Measurements from ENCODE around the gene STXBP3. TPM values are rescaled to one million over a fixed set of nuclear protein-coding genes. Genes with fewer than 3 reads are reported as not detected.

STXBP3 gene
- total RNA-seq, 2 donors from 2014 or later, result 56.4 to 61.8 TPM

DNA sequence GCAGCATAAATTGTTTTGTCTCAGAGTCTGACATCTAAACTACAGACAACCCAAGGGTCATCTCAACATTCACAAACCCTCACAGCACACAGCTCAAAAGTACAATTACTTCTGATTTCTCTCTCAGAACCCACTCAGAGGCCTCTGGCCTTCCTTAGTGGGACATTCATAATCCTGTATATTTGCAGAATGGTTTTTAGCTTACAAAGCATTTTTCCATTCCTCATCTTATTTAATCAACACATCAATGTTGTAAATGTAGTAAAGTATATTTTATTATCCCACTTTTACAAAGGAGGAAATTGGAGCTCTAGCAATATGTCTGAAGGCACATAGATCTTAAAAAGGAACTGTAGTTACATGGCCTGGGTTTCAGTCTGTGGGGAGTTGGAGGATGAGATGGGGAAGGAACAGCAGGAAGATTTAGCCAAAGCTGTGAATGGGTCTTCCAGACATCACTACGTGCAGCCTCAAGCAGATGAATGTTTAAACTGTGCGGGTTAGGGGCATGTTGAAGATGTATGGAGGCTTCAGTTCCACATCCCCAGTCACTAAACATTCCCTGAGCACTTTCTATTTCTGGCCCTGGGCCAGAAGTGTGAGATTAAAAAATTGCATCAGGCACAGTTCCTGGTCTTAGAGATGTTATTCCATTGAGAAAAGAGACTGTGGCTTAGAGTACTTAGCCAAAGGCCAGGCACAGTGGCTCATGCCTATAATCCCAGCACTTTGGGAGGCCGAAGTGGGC is 97.1 kb downstream of the STXBP3 start:
- H3K9me3 ChIP-seq (ENCODE audit: control insufficient read depth, low read length, poor library complexity, severe bottlenecking), result no peaks in the 10 kb centered on the region
- Mint-ChIP-seq H3K4me1 (peaks cover 2% of the 10 kb centered on the region), H3K27ac (no peak overlapping the region), H3K36me3 (ENCODE audit: low read depth) (peaks cover 4% of the 10 kb centered on the region), H3K27me3 (no peaks in the 10 kb centered on the region), H3K4me3 (no peak overlapping the region)
- ATAC-seq, result no peak
- no peak for DNase-seq

DNA sequence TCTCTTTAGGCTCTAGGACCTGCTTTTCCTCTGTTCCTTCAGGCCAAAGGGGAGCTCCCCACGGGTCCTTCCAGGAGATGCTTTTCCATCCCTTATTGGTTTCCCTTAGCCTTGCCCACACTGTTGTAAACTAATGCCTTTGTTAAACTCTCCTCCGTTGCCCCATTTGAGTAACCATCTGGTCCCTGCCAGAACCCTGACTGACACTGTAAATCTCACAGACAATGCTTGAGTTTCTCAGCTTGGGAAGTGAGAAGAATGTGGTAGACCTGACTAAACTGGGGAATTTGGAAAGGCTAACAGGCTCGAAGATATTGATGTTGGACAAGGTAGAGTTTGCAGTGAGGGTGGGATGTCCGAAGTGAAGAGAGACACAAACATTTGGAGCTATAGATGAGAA is 99.0 kb downstream of the STXBP3 start:
- Mint-ChIP-seq H3K4me3 (no peak overlapping the region), H3K27me3 (peaks cover 4% of the 10 kb centered on the region), H3K4me1 (peaks cover 2% of the 10 kb centered on the region), H3K27ac (no peak overlapping the region), H3K36me3 (ENCODE audit: low read depth) (peaks cover 4% of the 10 kb centered on the region)
- DNase-seq (no peak), ATAC-seq (no peak)
- H3K9me3 ChIP-seq (ENCODE audit: control insufficient read depth, low read length, poor library complexity, severe bottlenecking), result no peaks in the 10 kb centered on the region

DNA sequence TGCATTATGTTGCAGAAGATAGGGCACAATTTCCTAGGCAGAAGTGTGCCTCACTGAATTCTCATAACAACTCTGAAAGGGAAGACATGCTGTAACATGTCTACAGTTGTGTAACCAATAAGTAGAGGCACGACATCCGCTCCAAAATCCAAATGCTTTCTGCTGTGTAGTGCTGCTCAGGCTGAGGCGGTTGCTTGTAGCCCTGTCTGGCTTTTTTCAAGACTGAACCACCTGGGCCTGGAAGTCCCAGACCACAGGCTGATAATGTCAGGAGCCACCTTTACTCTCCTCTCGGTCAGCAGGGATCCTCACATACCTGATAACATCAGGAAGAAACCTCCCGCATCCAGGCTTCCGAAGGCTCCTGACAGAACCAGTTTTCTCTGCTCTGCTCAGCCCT is 99.5 kb downstream of the STXBP3 start:
- no peak overlapping the region for H3K27ac Mint-ChIP-seq
- peaks cover 9% of the 10 kb centered on the region for H3K27me3 Mint-ChIP-seq
- peaks cover 2% of the 10 kb centered on the region for H3K4me1 Mint-ChIP-seq
- no peak overlapping the region for H3K4me3 Mint-ChIP-seq
- ATAC-seq, result no peak
- no peak for DNase-seq
- peaks cover 4% of the 10 kb centered on the region for H3K36me3 Mint-ChIP-seq (ENCODE audit: low read depth)
- H3K9me3 ChIP-seq (ENCODE audit: control insufficient read depth, low read length, poor library complexity, severe bottlenecking), result no peaks in the 10 kb centered on the region

GRCh38 chr1:108847494-108847893 is 101.0 kb downstream of the STXBP3 start:
- peaks cover 6% of the 10 kb centered on the region for H3K4me1 Mint-ChIP-seq
- H3K27ac Mint-ChIP-seq, result no peak overlapping the region
- peaks cover 18% of the 10 kb centered on the region for H3K27me3 Mint-ChIP-seq

DNA sequence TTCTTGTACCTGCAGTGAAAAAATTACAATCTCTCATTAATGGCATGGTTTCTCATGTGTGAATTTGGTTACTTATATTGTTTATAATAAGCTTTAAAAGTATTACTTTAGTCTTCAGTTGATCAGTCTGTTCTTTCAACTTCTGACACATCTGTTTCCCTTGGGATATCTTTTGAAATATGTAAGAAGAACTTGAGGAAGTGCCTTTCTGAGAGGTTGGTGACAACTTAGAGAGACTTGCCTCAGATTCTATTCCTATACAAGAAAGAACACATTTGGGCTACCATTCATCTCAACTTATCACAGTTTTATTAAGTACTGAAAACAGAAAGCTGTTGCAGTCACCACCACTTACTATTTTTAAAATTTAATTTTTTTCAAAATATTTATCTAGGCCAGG is 102.3 kb downstream of the STXBP3 start:
- no peak for ATAC-seq
- Mint-ChIP-seq H3K36me3 (ENCODE audit: low read depth) (peaks cover 4% of the 10 kb centered on the region), H3K4me1 (peaks cover 9% of the 10 kb centered on the region), H3K4me3 (no peak overlapping the region), H3K27me3 (peaks cover 19% of the 10 kb centered on the region), H3K27ac (no peak overlapping the region)
- DNase-seq, result no peak
- no peaks in the 10 kb centered on the region for H3K9me3 ChIP-seq (ENCODE audit: control insufficient read depth, low read length, poor library complexity, severe bottlenecking)

More at GRCh38 chr1:108847494-108847893, 101.0 kb downstream of the STXBP3 start:
- no peak for ATAC-seq
- no peaks in the 10 kb centered on the region for H3K9me3 ChIP-seq (ENCODE audit: control insufficient read depth, low read length, poor library complexity, severe bottlenecking)
- no peak for DNase-seq
- Mint-ChIP-seq H3K36me3 (ENCODE audit: low read depth) (peaks cover 4% of the 10 kb centered on the region), H3K4me3 (no peak overlapping the region)

- Mint-ChIP-seq H3K27ac (no peak overlapping the region), H3K36me3 (ENCODE audit: low read depth) (peaks cover 4% of the 10 kb centered on the region), H3K27me3 (peaks cover 28% of the 10 kb centered on the region)
Measured at GRCh38 chr1:108850929-108851328, 104.5 kb downstream of the STXBP3 start.

DNA sequence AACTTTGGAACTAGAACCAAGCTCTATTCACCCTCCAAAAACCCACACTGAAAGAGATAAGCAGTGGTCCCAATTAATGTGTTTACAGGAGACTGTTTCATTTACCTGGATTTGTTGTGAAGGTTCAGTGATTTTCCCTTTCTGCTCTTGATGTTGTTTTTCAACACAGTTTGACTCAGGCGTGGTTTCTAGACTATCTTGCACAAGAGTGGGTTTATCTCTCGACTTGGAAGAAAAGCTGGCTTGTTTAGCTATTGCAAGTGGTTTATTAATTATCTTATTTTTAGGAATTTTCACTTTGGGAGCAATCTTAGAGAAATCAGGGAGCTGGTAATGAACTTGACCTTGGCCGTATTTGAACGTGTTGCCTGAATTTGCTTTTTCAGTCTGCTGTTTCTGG is 105.1 kb downstream of the STXBP3 start:
- H3K4me3 Mint-ChIP-seq, result no peak overlapping the region
- H3K4me1 Mint-ChIP-seq, result peaks cover 9% of the 10 kb centered on the region
- DNase-seq, result no peak
- peaks cover 3% of the 10 kb centered on the region for H3K36me3 Mint-ChIP-seq (ENCODE audit: low read depth)
- H3K9me3 ChIP-seq (ENCODE audit: control insufficient read depth, low read length, poor library complexity, severe bottlenecking), result no peaks in the 10 kb centered on the region
- H3K27me3 Mint-ChIP-seq, result peaks cover 28% of the 10 kb centered on the region
- no peak for ATAC-seq
- no peak overlapping the region for H3K27ac Mint-ChIP-seq

More at GRCh38 chr1:108850929-108851328, 104.5 kb downstream of the STXBP3 start:
- H3K4me1 Mint-ChIP-seq, result peaks cover 9% of the 10 kb centered on the region
- no peak for DNase-seq
- no peak overlapping the region for H3K4me3 Mint-ChIP-seq
- no peaks in the 10 kb centered on the region for H3K9me3 ChIP-seq (ENCODE audit: control insufficient read depth, low read length, poor library complexity, severe bottlenecking)
- no peak for ATAC-seq

DNA sequence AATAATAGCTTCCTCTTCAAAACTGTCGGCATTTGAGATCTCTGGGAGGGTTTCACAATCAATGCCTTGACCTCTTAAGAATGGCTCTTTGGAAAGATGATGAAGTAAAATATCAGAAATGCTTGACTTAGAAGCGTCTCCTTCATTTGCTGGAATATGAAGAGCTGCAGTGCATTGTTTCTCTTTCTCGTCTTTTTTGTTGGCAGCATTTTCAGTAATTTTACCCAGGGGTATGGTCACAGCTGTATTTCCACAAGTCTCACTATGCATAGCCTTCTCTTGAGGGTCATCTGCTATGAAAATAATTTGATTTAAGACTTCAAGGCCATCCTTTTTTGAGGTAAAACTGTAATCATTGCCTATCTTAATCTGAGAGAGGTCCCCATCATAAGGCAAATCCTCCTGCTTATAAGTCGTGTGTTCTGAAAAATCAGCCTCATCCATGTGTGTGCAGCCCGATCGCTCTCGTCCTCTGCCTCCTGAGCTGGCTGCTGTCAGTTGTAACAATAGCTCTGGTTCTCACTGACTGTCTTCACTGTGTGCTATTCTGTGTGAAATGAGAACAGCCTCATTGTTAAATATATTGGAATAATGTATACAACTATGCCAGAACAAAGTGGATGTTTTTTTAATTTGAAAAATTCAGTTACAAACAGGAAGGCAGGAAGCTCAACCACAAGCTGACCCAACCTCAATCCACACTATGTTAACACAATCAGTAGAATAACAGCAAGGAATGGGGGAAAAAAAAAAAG is 105.9 kb downstream of the STXBP3 start:
- DNase-seq (no peak), ATAC-seq (no peak)
- peaks cover 28% of the 10 kb centered on the region for H3K27me3 Mint-ChIP-seq
- peaks cover 3% of the 10 kb centered on the region for H3K36me3 Mint-ChIP-seq (ENCODE audit: low read depth)
- no peak overlapping the region for H3K4me3 Mint-ChIP-seq
- peaks cover 9% of the 10 kb centered on the region for H3K4me1 Mint-ChIP-seq
- H3K9me3 ChIP-seq (ENCODE audit: control insufficient read depth, low read length, poor library complexity, severe bottlenecking), result no peaks in the 10 kb centered on the region
- H3K27ac Mint-ChIP-seq, result no peak overlapping the region

GRCh38 chr1:108854221-108855019 is 107.9 kb downstream of the STXBP3 start:
- DNase-seq (no peak), ATAC-seq (no peak)
- H3K36me3 Mint-ChIP-seq (ENCODE audit: low read depth), result peaks cover 3% of the 10 kb centered on the region
- peaks cover 28% of the 10 kb centered on the region for H3K27me3 Mint-ChIP-seq
- H3K27ac Mint-ChIP-seq, result no peak overlapping the region
- H3K9me3 ChIP-seq (ENCODE audit: control insufficient read depth, low read length, poor library complexity, severe bottlenecking), result no peaks in the 10 kb centered on the region
- peaks cover 7% of the 10 kb centered on the region for H3K4me1 Mint-ChIP-seq
- no peak overlapping the region for H3K4me3 Mint-ChIP-seq

DNA sequence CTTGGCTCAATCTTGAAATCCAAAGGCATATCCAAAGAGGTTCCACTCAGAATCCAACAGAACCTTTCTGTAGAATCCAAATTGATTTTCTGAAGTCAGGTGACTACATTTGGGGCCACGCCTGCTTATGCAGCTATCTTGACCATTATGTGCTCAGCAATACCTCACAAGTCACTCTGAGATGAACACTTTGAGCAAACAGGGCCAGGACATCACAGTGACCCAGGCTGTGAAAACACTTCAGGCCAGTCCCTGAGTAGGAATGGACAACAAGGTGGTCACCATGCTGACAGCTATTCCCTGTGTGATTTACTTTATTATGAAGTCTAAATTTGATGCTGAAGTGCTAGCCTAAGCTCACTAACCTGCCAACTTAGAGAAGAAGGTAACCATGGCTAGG is 110.5 kb downstream of the STXBP3 start, which contains the start of gene AKNAD1:
Gene AKNAD1, minus strand, starts transcription at position 101 of the 400 bp plus-strand sequence. CDS start 4,430 bp downstream, outside the sequence.
- H3K4me3 Mint-ChIP-seq, result no peak within 1 kb of the TSS
- ATAC-seq, result no peak
- no peak within 1 kb of the TSS for H3K27ac Mint-ChIP-seq
- H3K9me3 ChIP-seq (ENCODE audit: control insufficient read depth, low read length, poor library complexity, severe bottlenecking), result no peaks in the 10 kb centered on the region
- peaks cover 3% of the 10 kb centered on the region for H3K36me3 Mint-ChIP-seq (ENCODE audit: low read depth)
- H3K4me1 Mint-ChIP-seq, result peaks cover 7% of the 10 kb centered on the region
- no peak for DNase-seq
- peaks cover 23% of the 10 kb centered on the region for H3K27me3 Mint-ChIP-seq

DNA sequence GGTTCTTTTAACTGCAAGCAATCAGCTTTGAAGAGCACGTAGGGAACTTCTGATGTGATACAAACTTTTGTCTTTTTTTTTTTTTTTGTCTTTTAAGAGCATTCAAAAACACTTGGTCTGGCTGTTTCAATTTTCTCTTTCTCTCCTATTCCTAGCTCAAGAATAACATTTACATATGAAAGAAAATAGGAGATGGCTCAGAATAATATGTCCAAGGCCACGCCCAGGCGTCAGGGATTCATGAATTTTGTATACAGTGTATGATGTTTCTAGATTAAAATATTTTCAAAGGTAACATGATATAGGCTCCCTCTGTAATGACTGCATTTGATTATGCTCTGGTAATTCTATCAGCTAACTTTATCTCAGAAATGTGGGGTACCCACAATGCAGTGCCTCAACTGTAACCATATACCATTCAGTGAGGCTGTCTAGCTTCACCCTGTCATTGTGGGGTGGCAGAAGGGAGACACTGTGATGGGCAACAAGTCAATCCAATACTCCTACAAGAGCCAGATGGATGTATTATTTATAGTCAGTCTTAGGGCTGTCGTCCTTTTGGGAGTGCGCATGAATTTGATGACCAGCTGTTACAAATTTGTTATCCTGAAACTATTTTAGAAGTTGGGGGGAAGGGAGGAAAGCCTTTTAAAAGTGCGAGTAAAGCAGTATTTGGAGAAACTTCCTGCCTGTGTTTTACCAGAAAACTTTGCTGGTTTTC is 111.9 kb downstream of the STXBP3 start:
- Mint-ChIP-seq H3K4me1 (no peaks in the 10 kb centered on the region), H3K36me3 (ENCODE audit: low read depth) (peaks cover 3% of the 10 kb centered on the region), H3K27me3 (peaks cover 17% of the 10 kb centered on the region), H3K27ac (no peak overlapping the region), H3K4me3 (no peak overlapping the region)
- no peak for DNase-seq
- no peak for ATAC-seq
- H3K9me3 ChIP-seq (ENCODE audit: control insufficient read depth, low read length, poor library complexity, severe bottlenecking), result no peaks in the 10 kb centered on the region

Measured in T-helper 17 cell (primary cell).